GM21360 (cell line): ENCODE results near the gene ANGEL2.
A peak's percentile ranks its signal among the peaks of the same experiment; 100 is the strongest.
"Not testable (repeated sequence)": the region's sequence is repeated elsewhere in the genome, so short reads cannot be mapped to it uniquely, and the experiment has no call there.

ENCODE experiments used
- ATAC-seq: cut with Tn5 transposase; IDR thresholded peaks from one replicate; pipeline ENCODE4 v1.9.1; 2021; ENCODE audit warnings: mild to moderate bottlenecking, moderate library complexity; ENCODE audit not compliant: unreplicated experiment

Gene ANGEL2

GRCh38 chr1:212976586-212976985, 39.1 kb downstream of the ANGEL2 start:
- ATAC-seq = no peak

- no peak for ATAC-seq
Measured at GRCh38 chr1:212975111-212975918, 40.4 kb downstream of the ANGEL2 start.

GRCh38 chr1:212974711-212975110, 41.0 kb downstream of the ANGEL2 start:
- ATAC-seq = no peak

- no peak for ATAC-seq
Measured at GRCh38 chr1:212973899-212974298, 41.8 kb downstream of the ANGEL2 start.

GRCh38 chr1:212973426-212973825, 42.2 kb downstream of the ANGEL2 start:
- no peak for ATAC-seq

GRCh38 chr1:212971312-212971711, 44.4 kb downstream of the ANGEL2 start:
- no peak for ATAC-seq

GRCh38 chr1:212970085-212970484, 45.6 kb downstream of the ANGEL2 start:
- no peak for ATAC-seq

- peak; percentile 48 for ATAC-seq
Measured at GRCh38 chr1:212968368-212968863, 47.3 kb downstream of the ANGEL2 start.

GRCh38 chr1:212967801-212968200, 47.9 kb downstream of the ANGEL2 start:
- no peak for ATAC-seq

- ATAC-seq = no peak
Measured at GRCh38 chr1:212966616-212967015, 49.1 kb downstream of the ANGEL2 start.

GRCh38 chr1:212964993-212965392, 50.7 kb downstream of the ANGEL2 start:
- not testable (repeated sequence) for ATAC-seq

- ATAC-seq = no peak
Measured at GRCh38 chr1:212964102-212964501, 51.6 kb downstream of the ANGEL2 start.

- ATAC-seq = no peak
Measured at GRCh38 chr1:212962509-212962908, 53.2 kb downstream of the ANGEL2 start.

- ATAC-seq = no peak
Measured at GRCh38 chr1:212960932-212961331, 54.7 kb downstream of the ANGEL2 start.

GRCh38 chr1:212959266-212960220, 56.1 kb downstream of the ANGEL2 start:
- peak; percentile 66 for ATAC-seq

- no peak for ATAC-seq
Measured at GRCh38 chr1:212958175-212958574, 57.5 kb downstream of the ANGEL2 start.

- no peak for ATAC-seq
Measured at GRCh38 chr1:212957546-212957945, 58.1 kb downstream of the ANGEL2 start.

GRCh38 chr1:212955961-212956620, 59.6 kb downstream of the ANGEL2 start:
- ATAC-seq = peak; percentile 28

- ATAC-seq = no peak
Measured at GRCh38 chr1:212955098-212955497, 60.6 kb downstream of the ANGEL2 start.

- no peak for ATAC-seq
Measured at GRCh38 chr1:212954514-212954913, 61.2 kb downstream of the ANGEL2 start.

GRCh38 chr1:212953321-212953720, 62.3 kb downstream of the ANGEL2 start:
- ATAC-seq = no peak
